H9 (cell line): ENCODE measurements around the gene CDH13. TPM values are rescaled to one million over a fixed set of nuclear protein-coding genes. Genes with fewer than 3 reads are reported as not detected.

Source experiments
- DNase-seq: peaks from one replicate; pipeline ENCODE4 v3.0.0-alpha.2; 2017
- H2AFZ ChIP-seq: one replicate; pipeline ENCODE4 v1.6.1; 2013; ENCODE audit warnings: mild to moderate bottlenecking, low read length, control low read depth, moderate library complexity
- H2AK5ac ChIP-seq: 2 replicates; pipeline ENCODE4 v1.6.1; 2013; ENCODE audit warnings: low read length, control low read depth, mixed read lengths; ENCODE audit not compliant: insufficient read length
- H2BK120ac ChIP-seq: one replicate; pipeline ENCODE4 v1.6.1; 2013; ENCODE audit warnings: low read depth, mild to moderate bottlenecking, low read length, control low read depth, inconsistent platforms; ENCODE audit not compliant: poor library complexity, severe bottlenecking
- H2BK12ac ChIP-seq: 2 replicates; pipeline ENCODE4 v1.6.1; 2013; ENCODE audit warnings: low read length, control low read depth, mixed read lengths, low read depth; ENCODE audit not compliant: insufficient read length
- H2BK15ac ChIP-seq: 2 replicates; pipeline ENCODE4 v1.6.1; 2013; ENCODE audit warnings: low read depth, low read length, control low read depth
- H2BK20ac ChIP-seq: one replicate; pipeline ENCODE4 v1.6.1; 2013; ENCODE audit warnings: low read depth, mild to moderate bottlenecking, low read length, control low read depth, inconsistent platforms; ENCODE audit not compliant: poor library complexity, severe bottlenecking
- H2BK5ac ChIP-seq: 2 replicates; pipeline ENCODE4 v1.6.1; 2013; ENCODE audit warnings: low read length, control low read depth, mixed read lengths; ENCODE audit not compliant: insufficient read length
- H3K14ac ChIP-seq: 2 replicates; pipeline ENCODE4 v1.6.1; 2013; ENCODE audit warnings: low read length, control low read depth; ENCODE audit not compliant: insufficient read depth
- H3K18ac ChIP-seq: 2 replicates; pipeline ENCODE4 v1.6.1; 2013; ENCODE audit warnings: low read depth, mild to moderate bottlenecking, mixed read lengths, low read length, control low read depth; ENCODE audit not compliant: insufficient read length
- H3K23ac ChIP-seq: 2 replicates; pipeline ENCODE4 v1.6.1; 2013; ENCODE audit warnings: low read length, control low read depth, mixed read lengths, low read depth; ENCODE audit not compliant: insufficient read length
- H3K23me2 ChIP-seq: 2 replicates; pipeline ENCODE4 v1.6.1; 2013; ENCODE audit warnings: low read depth, mild to moderate bottlenecking, mixed read lengths, low read length, control low read depth; ENCODE audit not compliant: insufficient read length, poor library complexity, severe bottlenecking
- H3K27ac ChIP-seq: 2 replicates; pipeline ENCODE4 v1.5.1; 2013; ENCODE audit warnings: low read length, control low read depth, mixed read lengths, low read depth; ENCODE audit not compliant: insufficient read length
- H3K27me3 ChIP-seq: 2 replicates; pipeline ENCODE4 v1.6.1; 2013; ENCODE audit warnings: low read length, control low read depth, inconsistent platforms; ENCODE audit not compliant: insufficient read depth
- H3K4ac ChIP-seq: 2 replicates; pipeline ENCODE4 v1.6.1; 2013; ENCODE audit warnings: low read depth, mild to moderate bottlenecking, control low read depth, inconsistent platforms, low read length, moderate library complexity
- H3K4me1 ChIP-seq: 2 replicates; pipeline ENCODE4 v1.6.1; 2013; ENCODE audit warnings: low read length, control low read depth, inconsistent platforms; ENCODE audit not compliant: insufficient read depth
- H3K4me2 ChIP-seq: 2 replicates; pipeline ENCODE4 v1.6.1; 2013; ENCODE audit warnings: low read length, control low read depth, mixed read lengths; ENCODE audit not compliant: insufficient read length, insufficient read depth
- H3K56ac ChIP-seq: 2 replicates; pipeline ENCODE4 v1.6.1; 2013; ENCODE audit warnings: low read depth, mild to moderate bottlenecking, mixed read lengths, low read length, control low read depth; ENCODE audit not compliant: insufficient read length
- H3K79me1 ChIP-seq: 2 replicates; pipeline ENCODE4 v1.6.1; 2013; ENCODE audit warnings: low read depth, mild to moderate bottlenecking, moderate library complexity, low read length, control low read depth, inconsistent platforms; ENCODE audit not compliant: insufficient read depth, poor library complexity, severe bottlenecking
- H3K79me2 ChIP-seq: 2 replicates; pipeline ENCODE4 v1.6.1; 2013; ENCODE audit warnings: low read length, control low read depth, inconsistent platforms; ENCODE audit not compliant: insufficient read depth
- H3K9ac ChIP-seq: 2 replicates; pipeline ENCODE4 v1.6.1; 2013; ENCODE audit warnings: low read length, control low read depth, mixed read lengths; ENCODE audit not compliant: insufficient read length; ENCODE audit errors: extremely low read depth
- H3K9me3 ChIP-seq: one replicate; pipeline ENCODE4 v1.6.1; 2013; ENCODE audit warnings: low read depth, low read length, inconsistent platforms; ENCODE audit not compliant: control insufficient read depth
- H3T11ph ChIP-seq: one replicate; pipeline ENCODE4 v1.6.1; 2013; ENCODE audit warnings: mild to moderate bottlenecking, low read length, control low read depth, inconsistent platforms
- H4K20me1 ChIP-seq: one replicate; pipeline ENCODE4 v1.6.1; 2013; ENCODE audit not compliant: control insufficient read depth, insufficient read length, insufficient read depth
- H4K5ac ChIP-seq: 2 replicates; pipeline ENCODE4 v1.6.1; 2013; ENCODE audit warnings: low read depth, mild to moderate bottlenecking, mixed read lengths, low read length, control low read depth; ENCODE audit not compliant: insufficient read length
- H4K8ac ChIP-seq: replicated peaks from 2 replicates; pipeline ENCODE4 v1.6.1; 2013; ENCODE audit warnings: low read length, control low read depth, mixed read lengths, low read depth; ENCODE audit not compliant: insufficient read length
- H4K91ac ChIP-seq: 2 replicates; pipeline ENCODE4 v1.6.1; 2013; ENCODE audit warnings: low read depth, mild to moderate bottlenecking, moderate library complexity, mixed read lengths, low read length, control low read depth; ENCODE audit not compliant: insufficient read length
- H3K27ac Mint-ChIP-seq, 3 experiments: 2 replicates in 2 of 3; 3 replicates in 1 of 3; pipeline ENCODE4 v1.8.0; 2020 to 2021; ENCODE audit warnings: mixed read lengths in 3 of 3, mild to moderate bottlenecking in 1 of 3, moderate library complexity in 1 of 3
- H3K27me3 Mint-ChIP-seq: 2 replicates; pipeline ENCODE4 v1.8.0; 2021; ENCODE audit warnings: low read depth, mild to moderate bottlenecking, moderate library complexity, mixed read lengths
- H3K36me3 Mint-ChIP-seq, 3 experiments: 2 replicates in 2 of 3; 3 replicates in 1 of 3; pipeline ENCODE4 v1.8.0; 2020 to 2021; ENCODE audit warnings: low read depth in 3 of 3, mixed read lengths in 3 of 3; ENCODE audit not compliant: insufficient read depth in 1 of 3
- H3K4me1 Mint-ChIP-seq, 2 experiments: 2 replicates each; pipeline ENCODE4 v1.8.0; 2020; ENCODE audit warnings: mixed read lengths in 2 of 2
- H3K4me3 Mint-ChIP-seq, 2 experiments: 2 replicates in 1 of 2; 3 replicates in 1 of 2; pipeline ENCODE4 v1.8.0; 2020 to 2021; ENCODE audit warnings: mild to moderate bottlenecking in 2 of 2, mixed read lengths in 2 of 2, moderate library complexity in 1 of 2
- H3K9me3 Mint-ChIP-seq, 2 experiments: 2 replicates in 1 of 2; 3 replicates in 1 of 2; pipeline ENCODE4 v1.8.0; 2020; ENCODE audit warnings: mild to moderate bottlenecking in 2 of 2, mixed read lengths in 2 of 2, moderate library complexity in 1 of 2
- CTCF ChIP-seq: fragments of 200-600 bp; sonication (generic); conservative IDR thresholded peaks from 3 replicates; pipeline ENCODE4 v1.8.0; 2021; ENCODE audit warnings: antibody characterized with exemption, mild to moderate bottlenecking
- WGBS: extraction: QIAGEN DNeasy Blood & Tissue Kit; methylation state at CpG from one replicate; pipeline ENCODE4 v1.1.7; 2013; ENCODE audit warnings: missing lambda C conversion rate, low lambda C conversion rate, mixed read lengths; ENCODE audit not compliant: insufficient read length; ENCODE audit errors: extremely low coverage; 5-methylcytosine and 5-hydroxymethylcytosine counted together
- total RNA-seq: library from RNA; stranded (reverse); gene quantifications from 2 replicates; pipeline ENCODE4 v1.2.1, GENCODE V29; 2021

CDH13 gene
- total RNA-seq, 1 experiment from 2014 or later, result 1.5 TPM

GRCh38 chr16:83842756-83843507, 1216.2 kb downstream of the CDH13 start:
- H3K27ac ChIP-seq, result peak overlapping the region; percentile 44
- no peaks in the 10 kb centered on the region for H3K79me1 ChIP-seq
- no peaks in the 10 kb centered on the region for H4K20me1 ChIP-seq
- H4K8ac ChIP-seq, result no peak overlapping the region
- no peaks in the 10 kb centered on the region for H3K9me3 ChIP-seq
- no peak for TF ChIP-seq CTCF
- peaks cover 0 to 3% of the 10 kb centered on the region in 2 experiments; a peak in 2 of 5 replicates for H3K9me3 Mint-ChIP-seq
- H4K91ac ChIP-seq, result no peak overlapping the region
- H2AK5ac ChIP-seq, result no peak overlapping the region
- WGBS, result no CpG with 5 or more reads among the region's 9 CpGs
- no peak overlapping the region for H2BK15ac ChIP-seq
- no peak overlapping the region for H3K9ac ChIP-seq
- no peaks in the 10 kb centered on the region for H3K27me3 ChIP-seq
- H2BK5ac ChIP-seq, result no peak overlapping the region
- H3K14ac ChIP-seq, result peak overlapping the region; percentile 63; the same call in 1 of the 2 replicates
- no peak for DNase-seq
- no peak overlapping the region for H3K56ac ChIP-seq
- H3K23ac ChIP-seq, result no peak overlapping the region
- no peaks in the 10 kb centered on the region for H3K23me2 ChIP-seq
- H2BK20ac ChIP-seq, result no peak overlapping the region
- H3K4ac ChIP-seq, result no peak overlapping the region
- H3K79me2 ChIP-seq, result no peaks in the 10 kb centered on the region
- no peaks in the 10 kb centered on the region; a peak in 2 of 7 replicates for H3K36me3 Mint-ChIP-seq
- H3K4me1 ChIP-seq, result peaks cover 6% of the 10 kb centered on the region; the same call in 1 of the 2 replicates
- peak overlapping the region; percentile 95 to 100 (median 99) for H3K27ac Mint-ChIP-seq
- H3K4me2 ChIP-seq, result no peak overlapping the region
- H2AFZ ChIP-seq, result no peak overlapping the region
- H3K27me3 Mint-ChIP-seq, result no peaks in the 10 kb centered on the region; the same call in 1 of the 2 replicates
- H2BK12ac ChIP-seq, result peak overlapping the region; percentile 76
- H3K4me3 Mint-ChIP-seq, result 0 out of 5 replicates have a peak overlapping the region, but pooled peaks of 1 of the 2 experiments have one; percentile 47
- H2BK120ac ChIP-seq, result peak overlapping the region; percentile 86
- H3K18ac ChIP-seq, result peak overlapping the region; percentile 80
- H3T11ph ChIP-seq, result no peak overlapping the region
- H4K5ac ChIP-seq, result no peak overlapping the region
- H3K4me1 Mint-ChIP-seq, result peaks cover 64 to 68% of the 10 kb centered on the region in 2 experiments
